ENCODE measurements around the gene ISL1. TPM values are rescaled to one million over a fixed set of nuclear protein-coding genes. Genes with fewer than 3 reads are reported as not detected.

Gene ISL1
- total RNA-seq: under 1 TPM in 1 of 4 donors, not detected in 3; 0.63 TPM

GRCh38 chr5:51383131-51384121 lies at the start of gene ISL1:
ISL1 (plus strand) TSS chr5:51383448; CDS start chr5:51383672, 224 bp downstream.
- Histone ChIP-seq H3K9me3 (no peaks in the 10 kb centered on the region), H3K4me1 (peaks cover 25 to 35% of the 10 kb centered on the region in 2 donors), H3K27ac (no peak within 1 kb of the TSS), H3K36me3 (no peaks in the 10 kb centered on the region), H3K27me3 (peaks cover 38% of the 10 kb centered on the region), H3K4me3 (replicated peaks in 1 of 3) (peak within 1 kb of the TSS in 1 of 3 donors; percentile 34)
- peak; percentile 61 to 67 for DNase-seq
- TF ChIP-seq, protein P1, sequence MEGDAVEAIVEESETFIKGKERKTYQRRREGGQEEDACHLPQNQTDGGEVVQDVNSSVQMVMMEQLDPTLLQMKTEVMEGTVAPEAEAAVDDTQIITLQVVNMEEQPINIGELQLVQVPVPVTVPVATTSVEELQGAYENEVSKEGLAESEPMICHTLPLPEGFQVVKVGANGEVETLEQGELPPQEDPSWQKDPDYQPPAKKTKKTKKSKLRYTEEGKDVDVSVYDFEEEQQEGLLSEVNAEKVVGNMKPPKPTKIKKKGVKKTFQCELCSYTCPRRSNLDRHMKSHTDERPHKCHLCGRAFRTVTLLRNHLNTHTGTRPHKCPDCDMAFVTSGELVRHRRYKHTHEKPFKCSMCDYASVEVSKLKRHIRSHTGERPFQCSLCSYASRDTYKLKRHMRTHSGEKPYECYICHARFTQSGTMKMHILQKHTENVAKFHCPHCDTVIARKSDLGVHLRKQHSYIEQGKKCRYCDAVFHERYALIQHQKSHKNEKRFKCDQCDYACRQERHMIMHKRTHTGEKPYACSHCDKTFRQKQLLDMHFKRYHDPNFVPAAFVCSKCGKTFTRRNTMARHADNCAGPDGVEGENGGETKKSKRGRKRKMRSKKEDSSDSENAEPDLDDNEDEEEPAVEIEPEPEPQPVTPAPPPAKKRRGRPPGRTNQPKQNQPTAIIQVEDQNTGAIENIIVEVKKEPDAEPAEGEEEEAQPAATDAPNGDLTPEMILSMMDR (IDR thresholded peaks at IDR 0.05): no peak
- peak in 1 of 2 donors; percentile 50 for TF ChIP-seq POLR2A (IDR thresholded peaks at IDR 0.05)
- intact Hi-C loops (cut with DNase I): no loop called here
- WGBS, 2 donors: 3 to 7% methylated on average over 27 to 39 of the region's 57 CpGs

GRCh38 chr5:51336878-51337277 lies 46.4 kb upstream of the ISL1 start:
- Histone ChIP-seq H3K27ac (no peak overlapping the region), H3K9me3 (no peaks in the 10 kb centered on the region), H3K36me3 (no peaks in the 10 kb centered on the region), H3K27me3 (no peaks in the 10 kb centered on the region), H3K4me1 (no peaks in the 10 kb centered on the region), H3K4me3 (replicated peaks in 1 of 3) (no peak overlapping the region)
- 92 to 96% methylated on average over 2 of the region's 2 CpGs for WGBS, 2 donors
- no peak for DNase-seq
- no peak for TF ChIP-seq POLR2A (IDR thresholded peaks at IDR 0.05)
- TF ChIP-seq, protein P1 (IDR thresholded peaks at IDR 0.05): no peak
- intact Hi-C loops (cut with DNase I): no loop called here

- Histone ChIP-seq H3K27ac (no peak overlapping the region), H3K27me3 (no peaks in the 10 kb centered on the region), H3K4me3 (replicated peaks in 1 of 3) (no peak overlapping the region), H3K36me3 (no peaks in the 10 kb centered on the region), H3K9me3 (no peaks in the 10 kb centered on the region), H3K4me1 (no peaks in the 10 kb centered on the region)
- intact Hi-C loops (cut with DNase I): no loop called here
- TF ChIP-seq, protein P1 (IDR thresholded peaks at IDR 0.05): no peak
- no peak for TF ChIP-seq POLR2A (IDR thresholded peaks at IDR 0.05)
- WGBS, 2 donors: 71 to 86% methylated on average over 2 of the region's 2 CpGs
- no peak for DNase-seq
Measured at GRCh38 chr5:51345106-51345505, 38.1 kb upstream of the ISL1 start.

DNA sequence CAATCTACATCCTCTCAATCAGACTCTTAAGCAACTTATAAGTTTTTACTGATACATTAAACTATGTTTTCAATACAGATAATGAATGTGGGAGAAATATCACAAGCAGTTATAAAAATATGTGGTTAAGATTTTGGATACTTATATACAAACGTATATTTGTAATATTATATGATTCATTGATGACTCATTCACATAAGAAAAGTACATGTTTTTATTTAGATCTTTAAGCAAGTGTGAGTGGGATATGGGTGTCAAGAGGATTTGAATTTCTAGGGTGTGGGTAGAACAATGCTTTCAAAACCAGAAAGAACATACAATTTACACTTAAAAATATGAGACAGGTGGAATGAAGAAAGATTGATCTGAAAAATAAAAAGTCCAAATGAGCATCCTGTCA lies 36.1 kb upstream of the ISL1 start:
- intact Hi-C loops (cut with DNase I): no loop called here
- H3K36me3 ChIP-seq: no peaks in the 10 kb centered on the region
- no peak overlapping the region for H3K4me3 ChIP-seq (replicated peaks in 1 of 3)
- no peaks in the 10 kb centered on the region for H3K27me3 ChIP-seq
- H3K9me3 ChIP-seq: no peaks in the 10 kb centered on the region
- no peaks in the 10 kb centered on the region for H3K4me1 ChIP-seq
- TF ChIP-seq, protein P1 (IDR thresholded peaks at IDR 0.05): no peak
- TF ChIP-seq POLR2A (IDR thresholded peaks at IDR 0.05): no peak
- WGBS, 2 donors: 81 to 83% methylated on average over 1 of the region's 1 CpG
- DNase-seq: no peak
- H3K27ac ChIP-seq: no peak overlapping the region

DNA sequence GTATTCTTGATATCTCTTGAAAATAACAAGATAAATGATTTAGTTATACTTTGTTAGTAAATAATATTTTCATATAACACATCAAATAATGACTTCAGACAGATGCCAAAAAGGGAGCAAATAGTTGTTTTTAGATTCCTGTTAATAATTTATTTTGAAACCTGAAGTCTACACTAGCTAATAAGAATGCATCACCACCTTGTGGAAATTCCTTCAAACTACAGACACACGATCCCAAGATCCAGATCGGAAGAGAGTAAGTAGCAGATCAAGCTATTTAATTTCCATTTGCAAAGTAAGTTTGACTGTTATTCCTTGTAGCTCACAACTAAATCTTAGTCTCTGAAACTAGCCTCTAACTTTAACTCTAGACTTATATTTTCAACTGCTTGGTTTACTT lies 35.5 kb upstream of the ISL1 start:
- WGBS, 2 donors: 90% methylated on average over 2 of the region's 2 CpGs
- intact Hi-C loops (cut with DNase I): no loop called here
- H3K27me3 ChIP-seq: no peaks in the 10 kb centered on the region

More for the DNA sequence above, 35.5 kb upstream of the ISL1 start:
- H3K36me3 ChIP-seq: no peaks in the 10 kb centered on the region
- H3K4me1 ChIP-seq: no peaks in the 10 kb centered on the region
- no peak for DNase-seq
- H3K27ac ChIP-seq: no peak overlapping the region
- no peak overlapping the region for H3K4me3 ChIP-seq (replicated peaks in 1 of 3)
- no peak for TF ChIP-seq POLR2A (IDR thresholded peaks at IDR 0.05)
- TF ChIP-seq, protein P1 (IDR thresholded peaks at IDR 0.05): peak in 1 of 6 experiments; percentile 7
- H3K9me3 ChIP-seq: no peaks in the 10 kb centered on the region

Data from thyroid gland (tissue), 4 donors.